ENCODE data around the gene PC.

DNA sequence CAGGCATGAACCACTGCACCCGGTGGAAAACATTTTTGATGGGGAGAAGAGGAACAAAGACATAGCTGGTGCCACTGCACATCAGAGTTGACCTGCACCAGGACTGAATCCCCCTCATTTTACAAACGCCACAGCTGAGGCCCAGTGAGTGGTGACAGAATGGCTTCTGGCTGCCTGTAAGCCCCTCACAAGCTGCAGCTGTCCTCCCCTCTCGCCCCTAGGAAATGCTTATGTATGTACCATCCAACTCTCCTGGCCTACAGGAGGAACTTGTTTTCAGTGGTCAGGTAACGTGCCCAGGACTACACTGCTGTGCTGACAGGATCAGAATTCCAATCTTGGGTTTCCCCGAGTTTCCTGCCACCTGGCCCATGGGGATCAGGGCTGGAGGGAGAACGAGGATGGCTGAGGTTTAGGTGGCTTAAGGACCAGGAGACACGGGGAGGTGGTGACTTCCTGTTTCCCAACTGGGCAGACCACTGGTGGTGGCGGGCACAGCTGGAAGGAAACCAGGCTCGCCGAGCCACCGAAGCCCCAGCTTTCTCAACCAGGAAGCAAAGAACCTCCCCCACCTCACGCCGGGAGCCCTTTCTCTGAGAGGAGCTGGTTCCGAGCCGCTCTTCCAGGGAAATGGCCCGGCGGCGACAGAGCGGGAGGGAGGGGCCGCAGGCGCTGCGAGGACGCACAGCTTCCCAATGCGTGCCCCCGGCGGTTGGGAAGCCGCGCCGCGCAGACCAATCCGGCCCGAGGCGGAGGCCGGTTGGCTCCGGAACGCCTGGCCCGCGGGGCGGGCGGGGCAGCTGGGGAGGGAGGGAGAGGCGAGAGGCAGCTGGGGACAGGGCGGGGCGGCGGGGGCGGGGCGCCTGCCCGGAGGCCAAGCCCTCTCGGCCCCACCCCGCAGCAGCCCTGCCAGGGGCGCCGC is 102.3 kb downstream of the PC start:
- TF ChIP-seq, protein P1, sequence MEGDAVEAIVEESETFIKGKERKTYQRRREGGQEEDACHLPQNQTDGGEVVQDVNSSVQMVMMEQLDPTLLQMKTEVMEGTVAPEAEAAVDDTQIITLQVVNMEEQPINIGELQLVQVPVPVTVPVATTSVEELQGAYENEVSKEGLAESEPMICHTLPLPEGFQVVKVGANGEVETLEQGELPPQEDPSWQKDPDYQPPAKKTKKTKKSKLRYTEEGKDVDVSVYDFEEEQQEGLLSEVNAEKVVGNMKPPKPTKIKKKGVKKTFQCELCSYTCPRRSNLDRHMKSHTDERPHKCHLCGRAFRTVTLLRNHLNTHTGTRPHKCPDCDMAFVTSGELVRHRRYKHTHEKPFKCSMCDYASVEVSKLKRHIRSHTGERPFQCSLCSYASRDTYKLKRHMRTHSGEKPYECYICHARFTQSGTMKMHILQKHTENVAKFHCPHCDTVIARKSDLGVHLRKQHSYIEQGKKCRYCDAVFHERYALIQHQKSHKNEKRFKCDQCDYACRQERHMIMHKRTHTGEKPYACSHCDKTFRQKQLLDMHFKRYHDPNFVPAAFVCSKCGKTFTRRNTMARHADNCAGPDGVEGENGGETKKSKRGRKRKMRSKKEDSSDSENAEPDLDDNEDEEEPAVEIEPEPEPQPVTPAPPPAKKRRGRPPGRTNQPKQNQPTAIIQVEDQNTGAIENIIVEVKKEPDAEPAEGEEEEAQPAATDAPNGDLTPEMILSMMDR (IDR thresholded peaks at IDR 0.05) = peak in 1 of 3 donors; percentile 15
- TF ChIP-seq POLR2A (IDR thresholded peaks at IDR 0.05) = peak; percentile 44
- TF ChIP-seq EP300 (IDR thresholded peaks at IDR 0.05) = no peak

All from ovary (tissue), 3 donors.